Transverse colon (tissue), 4 donors: Measurements from ENCODE around the gene VCPKMT.

Source experiments
- CTCF ChIP-seq, 5 experiments: fragments of 200-600 bp in 3 of 5; fragments of 450-650 bp in 2 of 5; sonication (generic) in 3 of 5; IDR thresholded peaks; 1 replicate in 2 of 5; 2 replicates in 3 of 5; pipeline ENCODE4 v1.5.1; 2016 to 2017; ENCODE audit warnings: antibody characterized with exemption in 5 of 5, inconsistent platforms in 3 of 5, mild to moderate bottlenecking in 2 of 5, moderate library complexity in 1 of 5
- POLR2A ChIP-seq: fragments of 450-650 bp; IDR thresholded peaks from one replicate; pipeline ENCODE4 v1.6.1; 2016; ENCODE audit warnings: antibody characterized with exemption, mild to moderate bottlenecking, moderate library complexity
- POLR2AphosphoS5 ChIP-seq, 3 donors: sonication (generic); formaldehyde crosslinking; IDR thresholded peaks; one replicate each; pipeline ENCODE4 v1.6.1; 2016; ENCODE audit warnings: antibody characterized with exemption in 3 of 3

GRCh38 chr14:50094056-50094755 lies 22.2 kb downstream of the VCPKMT start:
- TF ChIP-seq CTCF (IDR thresholded peaks at IDR 0.05) (no peak), POLR2AphosphoS5 (IDR thresholded peaks at IDR 0.05) (no peak), POLR2A (no peak)
